Parathyroid adenoma (tissue), 2 donors: ENCODE results near the gene ATOSB.
"Not testable (repeated sequence)": the region's sequence is repeated elsewhere in the genome, so short reads cannot be mapped to it uniquely, and the experiment has no call there.

Experiments
- H2AFZ ChIP-seq: fragments of 300-600 bp; sonication (generic); one replicate; pipeline ENCODE4 v1.7.0; 2017; ENCODE audit warnings: antibody characterized with exemption, mild to moderate bottlenecking
- H3K27ac ChIP-seq: fragments of 300-600 bp; sonication (generic); one replicate; pipeline ENCODE4 v1.7.0; 2017
- H3K27me3 ChIP-seq: fragments of 300-600 bp; sonication (generic); one replicate; pipeline ENCODE4 v1.7.0; 2017; ENCODE audit warnings: low read length; ENCODE audit not compliant: control insufficient read depth, insufficient read depth
- H3K36me3 ChIP-seq: fragments of 300-600 bp; sonication (generic); one replicate; pipeline ENCODE4 v1.7.0; 2017; ENCODE audit warnings: low read length; ENCODE audit not compliant: control insufficient read depth, insufficient read depth
- H3K4me1 ChIP-seq: fragments of 300-600 bp; sonication (generic); one replicate; pipeline ENCODE4 v1.7.0; 2017; ENCODE audit warnings: control low read depth
- H3K4me2 ChIP-seq: fragments of 300-600 bp; sonication (generic); one replicate; pipeline ENCODE4 v1.7.0; 2017; ENCODE audit warnings: low read length
- H3K4me3 ChIP-seq: fragments of 300-600 bp; sonication (generic); one replicate; pipeline ENCODE4 v1.7.0; 2017; ENCODE audit warnings: low read depth, low read length
- H3K79me2 ChIP-seq: fragments of 300-600 bp; sonication (generic); one replicate; pipeline ENCODE4 v1.7.0; 2017; ENCODE audit warnings: control low read depth
- H3K9ac ChIP-seq: fragments of 300-600 bp; sonication (generic); one replicate; pipeline ENCODE4 v1.7.0; 2017; ENCODE audit warnings: mild to moderate bottlenecking
- H3K9me3 ChIP-seq: fragments of 300-600 bp; sonication (generic); one replicate; pipeline ENCODE4 v1.7.0; 2017; ENCODE audit warnings: low read length; ENCODE audit not compliant: control insufficient read depth
- TF ChIP-seq, protein P1 (sequence below): fragments of 300-600 bp; sonication (generic); IDR thresholded peaks from one replicate; pipeline ENCODE4 v1.7.0; 2017; ENCODE audit warnings: antibody characterized with exemption, mild to moderate bottlenecking
- donor health status: primary hyperparathyroidism.

ATOSB gene

DNA sequence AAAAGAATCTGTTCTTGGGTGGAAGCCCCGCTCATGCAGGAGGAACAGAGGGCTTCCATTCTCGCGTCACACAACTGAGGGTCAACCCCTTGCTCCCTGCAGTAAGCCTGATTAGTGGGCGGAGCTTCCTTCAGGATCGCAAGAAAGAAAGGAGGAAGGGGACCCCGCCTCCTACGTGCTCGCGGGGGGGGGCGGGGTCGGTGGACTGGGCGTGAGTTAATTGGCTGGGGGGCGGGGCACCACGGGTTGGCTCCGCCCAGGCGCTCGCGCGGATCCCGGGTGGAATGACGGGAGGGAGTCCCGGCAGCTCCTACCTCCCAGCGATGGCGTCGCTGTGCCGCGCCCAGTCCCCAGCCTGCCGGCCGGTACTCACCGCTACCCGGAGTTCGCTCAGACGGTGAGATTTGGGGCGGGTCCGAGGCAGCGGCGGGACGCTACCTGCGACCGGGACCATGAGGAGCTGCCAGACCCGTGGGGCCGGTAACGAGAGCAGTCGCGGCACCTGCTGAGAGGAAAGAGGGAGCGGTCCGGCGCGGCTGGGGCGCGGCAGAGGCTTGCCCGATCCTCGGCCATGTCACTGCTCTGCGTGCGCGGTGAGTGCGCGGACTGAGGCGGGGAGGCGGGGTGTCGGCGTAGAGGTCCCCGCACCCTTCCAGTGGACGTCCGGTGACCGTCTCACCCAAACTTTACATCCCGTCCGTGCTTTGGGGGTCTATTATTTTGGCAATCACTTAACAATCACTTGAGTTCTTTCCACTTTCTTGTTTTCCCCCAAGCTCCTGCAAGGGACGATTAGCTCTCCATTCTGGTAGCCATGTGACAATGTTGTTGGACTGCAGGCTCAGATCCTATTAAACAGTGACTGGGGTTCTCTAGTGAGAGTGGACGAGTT, 46.3 kb upstream of the ATOSB start, which contains the start of gene UNC13B:
Gene UNC13B, plus strand, starts transcription at position 297 of the 892 bp plus-strand sequence. Its CDS starts 275 bp downstream, at position 572.
- peak within 1 kb of the TSS; percentile 90 for H3K4me2 ChIP-seq
- peak within 1 kb of the TSS; percentile 95 for H2AFZ ChIP-seq
- peak within 1 kb of the TSS; percentile 83 for H3K27ac ChIP-seq
- H3K79me2 ChIP-seq: peaks cover 2% of the 10 kb centered on the region
- H3K4me1 ChIP-seq: no peaks in the 10 kb centered on the region
- no peak within 1 kb of the TSS for H3K9ac ChIP-seq
- H3K36me3 ChIP-seq: no peaks in the 10 kb centered on the region
- H3K4me3 ChIP-seq: peak within 1 kb of the TSS; percentile 81
- TF ChIP-seq, protein P1, sequence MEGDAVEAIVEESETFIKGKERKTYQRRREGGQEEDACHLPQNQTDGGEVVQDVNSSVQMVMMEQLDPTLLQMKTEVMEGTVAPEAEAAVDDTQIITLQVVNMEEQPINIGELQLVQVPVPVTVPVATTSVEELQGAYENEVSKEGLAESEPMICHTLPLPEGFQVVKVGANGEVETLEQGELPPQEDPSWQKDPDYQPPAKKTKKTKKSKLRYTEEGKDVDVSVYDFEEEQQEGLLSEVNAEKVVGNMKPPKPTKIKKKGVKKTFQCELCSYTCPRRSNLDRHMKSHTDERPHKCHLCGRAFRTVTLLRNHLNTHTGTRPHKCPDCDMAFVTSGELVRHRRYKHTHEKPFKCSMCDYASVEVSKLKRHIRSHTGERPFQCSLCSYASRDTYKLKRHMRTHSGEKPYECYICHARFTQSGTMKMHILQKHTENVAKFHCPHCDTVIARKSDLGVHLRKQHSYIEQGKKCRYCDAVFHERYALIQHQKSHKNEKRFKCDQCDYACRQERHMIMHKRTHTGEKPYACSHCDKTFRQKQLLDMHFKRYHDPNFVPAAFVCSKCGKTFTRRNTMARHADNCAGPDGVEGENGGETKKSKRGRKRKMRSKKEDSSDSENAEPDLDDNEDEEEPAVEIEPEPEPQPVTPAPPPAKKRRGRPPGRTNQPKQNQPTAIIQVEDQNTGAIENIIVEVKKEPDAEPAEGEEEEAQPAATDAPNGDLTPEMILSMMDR: peak; percentile 12
- H3K27me3 ChIP-seq: no peaks in the 10 kb centered on the region
- H3K9me3 ChIP-seq: no peaks in the 10 kb centered on the region

DNA sequence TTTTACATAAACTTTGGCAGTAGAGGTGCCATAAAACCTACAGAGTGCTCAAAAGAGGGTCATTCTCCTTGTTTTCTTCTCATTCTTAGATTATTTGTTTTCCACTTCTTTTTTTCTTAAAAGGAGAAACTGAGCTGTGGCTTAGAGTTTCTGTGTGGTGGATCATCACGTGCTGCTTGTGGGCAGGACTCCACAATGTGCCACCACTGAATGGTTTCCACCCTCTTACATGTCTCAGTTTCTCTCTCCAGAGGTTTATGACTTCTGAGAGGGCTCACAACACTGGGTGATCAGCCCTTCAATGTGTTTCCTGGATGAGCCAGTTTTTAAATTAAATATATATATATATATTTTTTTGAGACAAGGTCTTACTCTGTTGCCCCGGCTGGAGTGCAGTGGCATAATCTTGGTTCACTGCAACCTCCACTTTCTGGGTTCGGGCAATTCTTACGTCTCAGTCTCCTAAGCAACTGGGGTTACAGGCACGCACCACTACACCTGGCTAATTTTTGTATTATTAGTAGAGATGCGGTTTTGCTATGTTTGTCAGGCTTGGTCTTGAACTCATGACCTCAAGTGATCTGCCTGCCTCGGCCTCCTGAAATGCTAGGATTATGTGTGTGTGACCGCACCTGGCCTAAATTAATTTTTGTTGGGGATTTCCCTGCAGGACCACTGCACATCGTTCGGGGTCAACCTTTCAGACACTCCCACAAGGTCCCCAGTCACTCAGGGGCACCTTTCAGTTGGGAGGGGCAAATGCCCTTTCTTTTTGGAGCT, 43.0 kb upstream of the ATOSB start:
- Histone ChIP-seq H2AFZ (no peak overlapping the region), H3K9ac (no peak overlapping the region), H3K27me3 (no peaks in the 10 kb centered on the region), H3K9me3 (no peaks in the 10 kb centered on the region), H3K27ac (no peak overlapping the region), H3K4me2 (no peak overlapping the region), H3K4me1 (no peaks in the 10 kb centered on the region), H3K79me2 (no peaks in the 10 kb centered on the region), H3K4me3 (no peak overlapping the region), H3K36me3 (no peaks in the 10 kb centered on the region)
- TF ChIP-seq, protein P1: no peak

- not testable (repeated sequence) for H3K9ac ChIP-seq, H3K4me3 ChIP-seq, H3K36me3 ChIP-seq, H3K4me1 ChIP-seq, H3K79me2 ChIP-seq, H3K27ac ChIP-seq, H3K9me3 ChIP-seq, H2AFZ ChIP-seq, H3K4me2 ChIP-seq, H3K27me3 ChIP-seq
Observed at GRCh38 chr9:35157836-35158235, 42.2 kb upstream of the ATOSB start.

DNA sequence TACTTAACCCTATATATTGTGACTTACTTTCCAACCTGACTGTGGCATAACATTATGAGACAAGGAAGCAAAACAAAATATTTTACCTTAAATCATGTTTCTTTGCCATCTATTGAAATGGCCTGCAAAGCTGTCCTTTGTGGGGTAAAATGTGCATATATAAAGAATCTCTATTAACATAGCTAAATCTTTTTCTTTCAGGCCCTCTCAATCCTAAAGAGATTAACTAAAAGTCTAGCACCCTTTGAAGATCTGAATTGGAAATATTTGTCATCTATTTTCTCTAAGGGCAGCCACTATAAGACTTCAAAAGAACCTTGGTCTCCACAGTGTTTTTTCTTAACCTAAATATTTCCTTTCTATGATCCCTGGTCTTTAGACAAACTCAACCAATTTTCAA, 41.1 kb upstream of the ATOSB start:
- TF ChIP-seq, protein P1: no peak
- Histone ChIP-seq H2AFZ (no peak overlapping the region), H3K36me3 (no peaks in the 10 kb centered on the region)

DNA sequence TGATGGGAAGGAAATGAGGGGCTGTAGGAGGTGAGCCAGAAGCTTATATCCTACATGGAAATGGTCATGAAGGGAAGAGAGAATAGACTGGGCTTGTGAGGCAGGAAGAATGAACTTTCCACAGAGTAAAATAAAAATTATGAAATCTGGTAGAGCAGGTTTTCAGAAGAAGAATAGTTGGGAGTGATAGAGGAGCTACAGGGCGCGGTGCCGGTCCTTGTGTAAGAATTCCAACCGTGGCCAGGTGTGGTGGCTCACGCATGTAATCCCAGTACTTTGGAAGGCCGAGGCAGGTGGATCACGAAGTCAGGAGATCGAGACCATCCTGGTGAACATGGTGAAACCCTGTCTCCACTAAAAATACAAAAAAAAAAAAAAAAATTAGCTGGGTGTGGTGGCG, 37.3 kb upstream of the ATOSB start:
- no peak overlapping the region for H3K27ac ChIP-seq
- TF ChIP-seq, protein P1: no peak
- no peaks in the 10 kb centered on the region for H3K4me1 ChIP-seq
- H3K9me3 ChIP-seq: no peaks in the 10 kb centered on the region
- no peak overlapping the region for H3K4me2 ChIP-seq
- H2AFZ ChIP-seq: no peak overlapping the region
- no peak overlapping the region for H3K9ac ChIP-seq
- no peaks in the 10 kb centered on the region for H3K36me3 ChIP-seq
- no peaks in the 10 kb centered on the region for H3K79me2 ChIP-seq
- no peak overlapping the region for H3K4me3 ChIP-seq
- no peaks in the 10 kb centered on the region for H3K27me3 ChIP-seq

More for the DNA sequence above, 41.1 kb upstream of the ATOSB start:
- no peak overlapping the region for H3K4me3 ChIP-seq
- no peak overlapping the region for H3K9ac ChIP-seq
- H3K27ac ChIP-seq: no peak overlapping the region
- H3K27me3 ChIP-seq: no peaks in the 10 kb centered on the region
- no peaks in the 10 kb centered on the region for H3K4me1 ChIP-seq
- no peaks in the 10 kb centered on the region for H3K79me2 ChIP-seq
- no peaks in the 10 kb centered on the region for H3K9me3 ChIP-seq
- no peak overlapping the region for H3K4me2 ChIP-seq

DNA sequence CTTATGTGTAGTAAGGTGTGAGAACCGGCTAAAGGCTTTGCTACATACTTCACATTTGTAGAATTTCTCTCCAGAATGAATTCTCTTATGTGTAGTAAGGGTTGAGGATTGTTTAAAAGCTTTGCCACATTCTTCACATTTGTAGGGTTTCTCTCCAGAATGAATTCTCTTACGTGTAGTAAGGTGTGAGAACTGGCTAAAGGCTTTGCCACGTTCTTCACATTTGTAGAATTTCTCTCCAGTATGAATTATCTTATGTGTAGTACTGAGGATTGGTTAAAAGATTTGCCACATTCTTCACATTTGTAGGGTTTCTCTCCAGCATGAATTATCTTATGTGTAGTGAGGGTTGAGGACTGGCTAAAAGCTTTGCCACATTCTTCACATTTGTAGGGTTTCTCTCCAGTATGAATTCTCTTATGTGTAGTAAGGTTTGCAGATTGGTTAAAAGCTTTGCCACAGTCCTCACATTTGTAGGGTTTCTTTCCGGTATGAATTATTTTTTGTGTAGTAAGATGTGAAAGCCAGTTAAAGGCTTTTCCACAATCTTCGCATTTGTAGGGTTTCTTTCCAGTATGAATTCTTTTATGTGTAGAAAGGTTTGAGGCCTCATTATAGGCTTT, 32.4 kb upstream of the ATOSB start:
- not testable (repeated sequence) for H3K79me2 ChIP-seq, H3K9me3 ChIP-seq, H3K36me3 ChIP-seq, H2AFZ ChIP-seq, H3K4me2 ChIP-seq, H3K4me1 ChIP-seq, H3K9ac ChIP-seq, H3K27me3 ChIP-seq, H3K4me3 ChIP-seq, H3K27ac ChIP-seq
